HCT116 (cell line): Measurements from ENCODE around the gene NT5C3A. TPM values are rescaled to one million over a fixed set of nuclear protein-coding genes. Genes with fewer than 3 reads are reported as not detected.

Experiments used
- ATAC-seq: fragments of 200-7000 bp; cut with Tn5 transposase; 2 replicates; pipeline ENCODE4 v1.9.1; 2020; ENCODE audit warnings: mild to moderate bottlenecking, moderate library complexity
- BruUV-seq: library from RNA; stranded (reverse); fragments of 400-500 nt; replicated peaks from 2 replicates; lab custom pipeline; 2021; lab: Mats Ljungman, UMichigan
- CTCF ChIA-PET: fragments of 300-600 bp; sonication (Branson Sonifier 250); formaldehyde crosslinking; loops from one replicate; lab custom pipeline; 2021; ENCODE audit warnings: antibody characterized with exemption; lab: Charles Lee
- POLR2A ChIA-PET: fragments of 300-600, 350-600 bp; sonication (Branson Sonifier 250); formaldehyde crosslinking; loops from one replicate; lab custom pipeline; 2021; ENCODE audit warnings: antibody characterized with exemption; lab: Charles Lee
- RAD21 ChIA-PET, 2 experiments: fragments of 300-600 bp; sonication (Branson Sonifier 250); formaldehyde crosslinking; loops; one replicate each; lab custom pipeline; 2023; ENCODE audit warnings: low total read pairs in 2 of 2; ENCODE audit not compliant: uncharacterized antibody in 2 of 2, unreplicated experiment in 2 of 2, low non-redundant PET in 1 of 2; lab: Charles Lee
- DNase-seq: peaks from one replicate; pipeline ENCODE4 v3.0.0-alpha.2; 2010; ENCODE audit warnings: low read depth, low spot score
- H2AFZ ChIP-seq: fragments of 200-600 bp; shearing (Covaris generic), sonication (generic); 2 replicates; pipeline ENCODE4 v1.6.1; 2017; ENCODE audit warnings: low read depth, mixed run types, mixed read lengths, antibody characterized with exemption, low read length; ENCODE audit not compliant: poor library complexity, severe bottlenecking
- H3K27ac ChIP-seq: 2 replicates; pipeline ENCODE4 v1.5.1; 2012; ENCODE audit warnings: low read depth, low read length
- H3K27me3 ChIP-seq: fragments of 200-600 bp; sonication (generic); 2 replicates; pipeline ENCODE4 v1.6.1; 2016; ENCODE audit warnings: mixed run types, low read length, mixed read lengths; ENCODE audit not compliant: insufficient read depth
- H3K36me3 ChIP-seq, 2 experiments: fragments of 200-500 bp in 1 of 2; fragments of 200-600 bp in 1 of 2; sonication (Bioruptor generic) in 1 of 2; sonication (generic) in 1 of 2; 2 replicates each; pipeline versions ENCODE4 v1.5.1 to v1.6.1; 2014 to 2016; ENCODE audit warnings: low read length in 2 of 2, inconsistent platforms in 1 of 2, mixed read lengths in 1 of 2, mixed run types in 1 of 2; ENCODE audit not compliant: insufficient read depth in 2 of 2, control insufficient read depth in 1 of 2
- H3K4me1 ChIP-seq, 2 experiments: fragments of 200-600 bp in 1 of 2; sonication (generic) in 1 of 2; 2 replicates each; pipeline versions ENCODE4 v1.5.1 to v1.6.1; 2012 to 2017; ENCODE audit warnings: low read length in 2 of 2, inconsistent platforms in 1 of 2, mild to moderate bottlenecking in 1 of 2, mixed read lengths in 1 of 2, mixed run types in 1 of 2, moderate library complexity in 1 of 2; ENCODE audit not compliant: insufficient read depth in 2 of 2, control insufficient read depth in 1 of 2
- H3K4me2 ChIP-seq: fragments of 200-600 bp; sonication (generic); 2 replicates; pipeline ENCODE4 v1.6.1; 2017; ENCODE audit warnings: mixed run types, low read length, mixed read lengths
- H3K4me3 ChIP-seq, 2 experiments: fragments of 200-600 bp in 1 of 2; sonication (generic) in 1 of 2; replicated peaks in 1 of 2; 2 replicates each; pipeline ENCODE4 v1.5.1; 2011 to 2016; ENCODE audit warnings: low read length in 2 of 2, control low read depth in 1 of 2, low read depth in 1 of 2, mild to moderate bottlenecking in 1 of 2, mixed read lengths in 1 of 2, mixed run types in 1 of 2
- H3K79me2 ChIP-seq: fragments of 200-600 bp; sonication (generic); 2 replicates; pipeline ENCODE4 v1.6.1; 2017; ENCODE audit warnings: mild to moderate bottlenecking, mixed run types, low read length, moderate library complexity, mixed read lengths; ENCODE audit not compliant: insufficient read depth
- H3K9ac ChIP-seq: fragments of 200-600 bp; sonication (generic); 2 replicates; pipeline ENCODE4 v1.6.1; 2016; ENCODE audit warnings: low read length, mixed read lengths
- H3K9me2 ChIP-seq: fragments of 200-600 bp; sonication (generic), shearing (Covaris generic); 2 replicates; pipeline ENCODE4 v1.6.1; 2017; ENCODE audit warnings: mixed run types, mild to moderate bottlenecking, moderate library complexity; ENCODE audit not compliant: insufficient read depth
- H3K9me3 ChIP-seq, 2 experiments: fragments of 200-500 bp in 1 of 2; fragments of 200-600 bp in 1 of 2; sonication (Bioruptor generic) in 1 of 2; sonication (generic) in 1 of 2; 2 replicates each; pipeline ENCODE4 v1.6.1; 2014 to 2017; ENCODE audit warnings: low read length in 2 of 2, mixed read lengths in 2 of 2, inconsistent platforms in 1 of 2, low read depth in 1 of 2, mild to moderate bottlenecking in 1 of 2, mixed run types in 1 of 2, moderate library complexity in 1 of 2; ENCODE audit not compliant: control insufficient read depth in 1 of 2, insufficient read depth in 1 of 2
- H4K20me1 ChIP-seq: fragments of 200-600 bp; sonication (generic), shearing (Covaris generic); 2 replicates; pipeline ENCODE4 v1.6.1; 2017; ENCODE audit warnings: mixed run types, mild to moderate bottlenecking, moderate library complexity; ENCODE audit not compliant: insufficient read depth
- ATF3 ChIP-seq: IDR thresholded peaks from 2 replicates; pipeline ENCODE4 v1.6.1; 2012
- CBX3 ChIP-seq: IDR thresholded peaks from 2 replicates; pipeline ENCODE4 v1.6.1; 2012; ENCODE audit warnings: low read depth
- CEBPB ChIP-seq: IDR thresholded peaks from 2 replicates; pipeline ENCODE4 v1.6.1; 2012; ENCODE audit warnings: low read depth
- EGR1 ChIP-seq: IDR thresholded peaks from 2 replicates; pipeline ENCODE4 v1.6.1; 2012; ENCODE audit warnings: low read depth
- ELF1 ChIP-seq: IDR thresholded peaks from 2 replicates; pipeline ENCODE4 v1.6.1; 2012; ENCODE audit warnings: low read depth, borderline replicate concordance
- EZH2phosphoT487 ChIP-seq: fragments of 200-600 bp; IDR thresholded peaks from 2 replicates; pipeline ENCODE4 v1.6.1; 2018; ENCODE audit warnings: antibody characterized with exemption, borderline replicate concordance
- FOSL1 ChIP-seq: IDR thresholded peaks from 2 replicates; pipeline ENCODE4 v1.6.1; 2012; ENCODE audit warnings: low read depth
- JUND ChIP-seq: IDR thresholded peaks from 2 replicates; pipeline ENCODE4 v1.6.1; 2012
- MAX ChIP-seq: IDR thresholded peaks from 2 replicates; pipeline ENCODE4 v1.6.1; 2012
- POLR2AphosphoS5 ChIP-seq: IDR thresholded peaks from 2 replicates; pipeline ENCODE4 v1.6.1; 2011; ENCODE audit warnings: mild to moderate bottlenecking, low read depth, low read length, moderate library complexity
- REST ChIP-seq: IDR thresholded peaks from 2 replicates; pipeline ENCODE4 v1.6.1; 2012; ENCODE audit warnings: low read depth
- SIN3A ChIP-seq: IDR thresholded peaks from 2 replicates; pipeline ENCODE4 v1.6.1; 2012; ENCODE audit warnings: low read depth
- SP1 ChIP-seq: IDR thresholded peaks from 2 replicates; pipeline ENCODE4 v1.6.1; 2012; ENCODE audit warnings: low read depth
- SRF ChIP-seq: IDR thresholded peaks from 2 replicates; pipeline ENCODE4 v1.6.1; 2012; ENCODE audit warnings: low read depth
- TCF7L2 ChIP-seq: IDR thresholded peaks from 2 replicates; pipeline ENCODE4 v1.7.0; 2011; ENCODE audit warnings: borderline replicate concordance, inconsistent platforms; ENCODE audit not compliant: insufficient read depth, insufficient read length; ENCODE audit errors: extremely low read depth
- ZBTB33 ChIP-seq: IDR thresholded peaks from 2 replicates; pipeline ENCODE4 v1.6.1; 2011; ENCODE audit warnings: mild to moderate bottlenecking, low read length, moderate library complexity; ENCODE audit not compliant: insufficient replicate concordance; ENCODE audit errors: extremely low read depth
- intact Hi-C: fragments of 100-400 bp; cut with micrococcal nuclease; formaldehyde crosslinking; loops from 2 replicates; pipeline ENCODE4 v1.10.0; 2022
- total RNA-seq: library from RNA; stranded (reverse); gene quantifications from one replicate; pipeline ENCODE4 v1.2.1, GENCODE V29; 2021; ENCODE audit not compliant: unreplicated experiment

Gene NT5C3A
- total RNA-seq, 1 experiment from 2014 or later, result 32.5 TPM

GRCh38 chr7:33109758-33110238 is 47.2 kb upstream of the NT5C3A start:
- Histone ChIP-seq H3K36me3 (no peaks in the 10 kb centered on the region), H2AFZ (peak overlapping the region; percentile 97), H3K4me2 (peak overlapping the region; percentile 94), H3K9me2 (no peaks in the 10 kb centered on the region), H3K27ac (peak overlapping the region; percentile 91; the same call in 1 of the 2 replicates), H3K27me3 (no peaks in the 10 kb centered on the region), H3K4me1 (peaks cover 4 to 24% of the 10 kb centered on the region in 2 experiments; a peak in 3 of 4 replicates), H3K79me2 (peaks cover 43% of the 10 kb centered on the region), H3K4me3 (peak overlapping the region; percentile 79 to 90), H3K9ac (peak overlapping the region; percentile 54), H4K20me1 (peaks cover 8% of the 10 kb centered on the region; the same call in 1 of the 2 replicates), H3K9me3 (no peaks in the 10 kb centered on the region)
- DNase-seq (no peak), ATAC-seq (no peak; the same call in 1 of the 2 replicates)
- TF ChIP-seq ELF1, result no peak
- 0 out of 2 replicates have a peak, but pooled peaks have one; percentile 13 for TF ChIP-seq ATF3
- no peak for TF ChIP-seq CEBPB
- peak; percentile 26; the same call in 1 of the 2 replicates for TF ChIP-seq FOSL1
- no peak for TF ChIP-seq POLR2AphosphoS5
- peak; percentile 24 for TF ChIP-seq MAX
- 0 out of 2 replicates have a peak, but pooled peaks have one; percentile 20 for TF ChIP-seq SP1
- TF ChIP-seq TCF7L2, result no peak
- TF ChIP-seq REST, result no peak
- no peak for TF ChIP-seq CBX3
- peak; percentile 11; the same call in 1 of the 2 replicates for TF ChIP-seq JUND
- 0 out of 2 replicates have a peak, but pooled peaks have one; percentile 31 for TF ChIP-seq SIN3A
- no peak for TF ChIP-seq ZBTB33
- peak; percentile 46; the same call in 1 of the 2 replicates for TF ChIP-seq SRF
- peak; percentile 24; the same call in 1 of the 2 replicates for TF ChIP-seq EGR1
- TF ChIP-seq EZH2phosphoT487, result no peak
- intact Hi-C loops, result loop anchor here (2.0 to 10.0 kb wide), 6 partner anchors 47 to 605 kb away; partner anchors contain the start of genes KBTBD2 and NT5C3A
- BruUV-seq, result no TSS peak
- CTCF ChIA-PET, result interaction anchor here (1.3 to 3.8 kb wide), 4 partner anchors 11 to 345 kb away, joined by 3 to 28 read pairs (median 14); no protein-coding TSS in a partner anchor
- POLR2A ChIA-PET, result no interaction called here
- RAD21 ChIA-PET, result interaction anchor here in 1 of 2 experiments (1.4 kb wide), 1 partner anchor 344 kb away, joined by 7 read pairs; no protein-coding TSS in a partner anchor
